Muscle layer of colon (tissue), 2 donors: Measurements from ENCODE around the gene DLGAP3.

Source experiments
- H3K27ac ChIP-seq: one replicate; pipeline ENCODE4 v1.7.0; 2013; ENCODE audit warnings: low read depth, mild to moderate bottlenecking, low read length, moderate library complexity
- H3K27me3 ChIP-seq, 2 donors: one replicate each; pipeline ENCODE4 v1.7.0; 2013; ENCODE audit warnings: low read length in 2 of 2, mild to moderate bottlenecking in 2 of 2; ENCODE audit not compliant: insufficient read depth in 2 of 2, control insufficient read depth in 1 of 2
- H3K36me3 ChIP-seq: one replicate; pipeline ENCODE4 v1.7.0; 2013; ENCODE audit warnings: mild to moderate bottlenecking, low read length; ENCODE audit not compliant: insufficient read depth
- H3K4me1 ChIP-seq: one replicate; pipeline ENCODE4 v1.7.0; 2013; ENCODE audit warnings: mild to moderate bottlenecking, low read length; ENCODE audit not compliant: insufficient read depth
- H3K4me3 ChIP-seq, 2 donors: one replicate each; pipeline ENCODE4 v1.7.0; 2013; ENCODE audit warnings: low read length in 2 of 2, low read depth in 1 of 2, mild to moderate bottlenecking in 1 of 2, moderate library complexity in 1 of 2
- H3K9ac ChIP-seq: one replicate; pipeline ENCODE4 v1.7.0; 2013; ENCODE audit warnings: low read length
- H3K9me3 ChIP-seq: one replicate; pipeline ENCODE4 v1.7.0; 2013; ENCODE audit warnings: mild to moderate bottlenecking, low read length
- donor health status: abdominal sarcoma.
- donor health status: Adenocarcinoma of cecum.

DLGAP3 gene

GRCh38 chr1:34874296-34874952, 55.0 kb downstream of the DLGAP3 start:
- Histone ChIP-seq H3K9ac (no peak overlapping the region), H3K9me3 (no peaks in the 10 kb centered on the region), H3K36me3 (no peaks in the 10 kb centered on the region), H3K27me3 (peaks cover 3 to 16% of the 10 kb centered on the region in 2 donors), H3K27ac (no peak overlapping the region), H3K4me1 (no peaks in the 10 kb centered on the region), H3K4me3 (no peak overlapping the region)

DNA sequence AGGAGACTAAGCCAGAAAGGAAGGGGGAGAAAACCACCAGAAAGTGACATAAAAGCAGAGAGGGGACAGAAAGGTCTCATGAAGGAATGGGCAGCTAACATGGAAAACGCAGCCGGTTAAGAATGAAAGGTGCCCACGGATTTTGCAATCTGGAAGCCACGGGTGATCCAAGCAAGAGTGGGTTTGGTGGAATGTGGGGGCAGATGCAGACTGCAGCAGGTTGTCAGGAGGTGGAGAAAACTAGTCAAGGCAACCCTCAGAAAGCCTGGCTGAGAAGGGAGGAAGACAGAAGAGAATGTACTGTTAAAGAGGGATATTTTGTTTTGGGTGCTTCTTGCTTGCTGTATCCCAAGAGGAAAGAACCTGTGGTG, 57.3 kb downstream of the DLGAP3 start:
- Histone ChIP-seq H3K36me3 (no peaks in the 10 kb centered on the region), H3K27ac (no peak overlapping the region), H3K9ac (no peak overlapping the region), H3K9me3 (no peaks in the 10 kb centered on the region), H3K4me3 (no peak overlapping the region), H3K4me1 (no peaks in the 10 kb centered on the region), H3K27me3 (peaks cover 3 to 16% of the 10 kb centered on the region in 2 donors)

DNA sequence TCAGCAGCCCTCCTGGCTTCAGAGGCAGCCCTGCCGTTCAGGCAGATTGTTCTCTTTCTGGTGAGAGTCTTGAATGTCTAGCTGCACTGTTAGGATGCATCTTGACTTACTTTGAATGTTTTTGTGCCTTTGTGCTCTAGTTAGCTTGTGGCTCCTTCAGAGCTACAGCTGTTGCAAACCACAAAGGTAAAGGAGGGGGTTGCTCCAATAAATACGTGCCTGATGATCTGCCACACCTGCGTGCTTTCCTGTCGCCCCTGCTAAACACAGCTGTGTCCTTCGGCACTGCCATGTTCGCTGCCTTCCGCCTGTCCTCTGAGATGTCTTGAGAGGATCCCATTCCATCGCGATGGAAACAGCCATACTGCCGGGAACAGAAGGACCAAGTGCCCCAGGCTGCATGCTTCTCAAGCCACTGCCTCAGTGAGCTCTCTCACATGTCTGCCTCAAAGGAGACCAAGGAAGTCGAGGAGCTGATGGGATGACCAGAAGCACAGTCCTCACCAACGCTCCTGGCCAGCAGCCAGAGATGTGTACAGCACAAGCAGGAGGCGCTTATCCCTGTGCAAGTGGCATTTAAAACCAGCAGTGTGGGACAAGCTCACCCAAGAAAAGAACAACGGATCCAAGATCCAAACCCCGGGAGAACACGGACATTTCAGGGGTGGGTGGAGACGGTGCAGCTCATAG, 57.9 kb downstream of the DLGAP3 start:
- H3K27ac ChIP-seq, result no peak overlapping the region
- H3K4me3 ChIP-seq, result no peak overlapping the region
- H3K36me3 ChIP-seq, result no peaks in the 10 kb centered on the region
- peaks cover 3 to 16% of the 10 kb centered on the region in 2 donors for H3K27me3 ChIP-seq
- H3K4me1 ChIP-seq, result peaks cover 5% of the 10 kb centered on the region
- H3K9ac ChIP-seq, result no peak overlapping the region
- no peaks in the 10 kb centered on the region for H3K9me3 ChIP-seq

DNA sequence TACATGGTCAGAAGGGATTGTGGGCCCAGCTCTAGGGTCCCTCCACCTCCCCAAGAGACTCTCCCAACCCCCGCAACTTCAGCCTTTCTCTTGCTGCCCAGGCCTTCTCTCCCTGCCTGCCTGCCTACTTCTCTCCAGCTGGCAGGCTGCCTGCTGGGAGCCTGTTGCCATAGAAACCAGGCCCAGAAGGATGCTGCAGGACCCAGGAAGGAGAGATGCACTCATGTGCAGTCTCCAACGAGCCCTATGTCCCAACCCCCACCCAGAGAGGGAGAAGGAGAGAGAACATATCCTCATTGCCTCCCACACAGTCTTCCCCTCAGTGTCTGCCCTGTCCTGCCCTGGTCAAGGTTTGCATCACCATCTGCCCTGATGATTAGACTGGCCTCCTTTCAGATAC, 59.1 kb downstream of the DLGAP3 start:
- no peak overlapping the region for H3K4me3 ChIP-seq
- H3K4me1 ChIP-seq, result peaks cover 6% of the 10 kb centered on the region
- no peak overlapping the region for H3K9ac ChIP-seq
- H3K27me3 ChIP-seq, result peaks cover 3 to 11% of the 10 kb centered on the region in 2 donors
- H3K9me3 ChIP-seq, result no peaks in the 10 kb centered on the region
- no peaks in the 10 kb centered on the region for H3K36me3 ChIP-seq
- H3K27ac ChIP-seq, result no peak overlapping the region

DNA sequence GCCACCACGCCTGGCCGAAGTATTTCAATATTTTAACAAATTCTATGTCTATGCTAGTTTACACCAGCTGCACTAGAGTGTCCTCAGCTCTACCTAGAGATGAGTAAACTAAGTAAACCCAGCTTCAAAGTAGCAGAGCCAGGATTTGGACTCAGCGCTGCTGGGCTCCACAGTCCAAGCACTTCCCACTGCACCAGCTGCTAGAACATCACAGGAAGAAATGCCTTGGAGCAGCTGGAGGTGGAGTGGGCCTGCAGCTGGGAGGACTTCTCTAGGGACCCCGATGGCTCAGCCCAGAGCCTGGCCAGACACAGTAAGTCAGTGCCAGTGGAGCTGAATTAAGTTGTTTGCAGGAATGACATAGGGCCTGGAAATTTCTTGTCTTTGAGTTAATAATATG, 59.7 kb downstream of the DLGAP3 start:
- no peak overlapping the region for H3K9ac ChIP-seq
- peaks cover 6% of the 10 kb centered on the region for H3K4me1 ChIP-seq
- H3K27ac ChIP-seq, result no peak overlapping the region
- H3K27me3 ChIP-seq, result peaks cover 0 to 11% of the 10 kb centered on the region in 2 donors
- H3K4me3 ChIP-seq, result no peak overlapping the region
- H3K36me3 ChIP-seq, result no peaks in the 10 kb centered on the region
- H3K9me3 ChIP-seq, result no peaks in the 10 kb centered on the region

- Histone ChIP-seq H3K9me3 (no peaks in the 10 kb centered on the region), H3K27me3 (peaks cover 0 to 11% of the 10 kb centered on the region in 2 donors), H3K4me1 (peaks cover 6% of the 10 kb centered on the region), H3K4me3 (no peak overlapping the region), H3K36me3 (no peaks in the 10 kb centered on the region), H3K9ac (no peak overlapping the region), H3K27ac (no peak overlapping the region)
Observed at GRCh38 chr1:34868230-34869049, 61.0 kb downstream of the DLGAP3 start.

- Histone ChIP-seq H3K9ac (no peak overlapping the region), H3K36me3 (no peaks in the 10 kb centered on the region), H3K9me3 (no peaks in the 10 kb centered on the region), H3K27ac (no peak overlapping the region), H3K4me3 (no peak overlapping the region), H3K4me1 (peaks cover 6% of the 10 kb centered on the region), H3K27me3 (peaks cover 0 to 6% of the 10 kb centered on the region in 2 donors)
Observed at GRCh38 chr1:34867415-34867814, 62.0 kb downstream of the DLGAP3 start.

GRCh38 chr1:34866762-34867109, 62.7 kb downstream of the DLGAP3 start:
- peak overlapping the region; percentile 74 for H3K27ac ChIP-seq
- no peaks in the 10 kb centered on the region for H3K36me3 ChIP-seq
- peak overlapping the region; percentile 85 to 98 for H3K4me3 ChIP-seq
- H3K4me1 ChIP-seq, result peaks cover 6% of the 10 kb centered on the region
- no peaks in the 10 kb centered on the region for H3K9me3 ChIP-seq
- H3K27me3 ChIP-seq, result peaks cover 0 to 1% of the 10 kb centered on the region in 2 donors
- no peak overlapping the region for H3K9ac ChIP-seq

DNA sequence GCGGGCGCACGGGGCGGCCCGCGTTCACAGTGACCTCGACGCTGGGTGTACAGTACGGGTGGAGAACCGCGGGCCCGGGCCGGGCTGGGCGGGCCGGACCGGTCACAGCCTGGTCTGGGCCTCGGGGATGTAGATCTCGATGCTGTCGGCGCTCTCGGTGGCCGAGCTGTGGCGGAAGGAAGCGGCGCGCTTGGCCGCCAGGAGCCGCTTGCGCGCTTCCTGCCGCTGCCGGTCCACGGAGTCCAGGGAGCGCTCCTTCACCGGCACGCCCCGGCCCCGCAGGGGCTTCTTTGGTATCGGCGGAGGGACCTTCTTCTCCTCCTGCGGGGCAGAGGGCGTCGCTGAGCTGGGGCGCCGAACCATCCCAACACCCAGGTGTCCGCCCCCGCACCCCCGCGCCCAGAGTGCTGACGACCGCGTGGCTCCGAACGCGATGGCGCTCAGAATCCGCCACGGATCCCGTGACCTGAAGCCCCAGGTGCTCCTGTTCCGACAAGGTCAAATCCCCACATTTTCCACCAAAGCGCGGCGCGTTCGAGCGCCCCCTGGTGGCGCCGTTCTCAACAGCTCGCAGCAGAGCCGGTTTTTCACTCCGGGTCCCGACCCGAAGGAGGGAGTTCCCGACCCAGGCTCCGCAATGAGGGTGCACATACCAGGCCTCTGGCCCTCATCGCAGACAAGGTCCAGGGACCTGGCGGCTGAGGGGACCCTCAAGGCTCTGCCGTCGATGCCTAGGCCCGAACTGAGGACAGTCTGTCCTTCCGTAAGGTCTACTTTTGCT, 63.3 kb downstream of the DLGAP3 start:
- no peaks in the 10 kb centered on the region for H3K9me3 ChIP-seq
- H3K27me3 ChIP-seq, result no peaks in the 10 kb centered on the region
- H3K9ac ChIP-seq, result peak overlapping the region; percentile 39
- H3K36me3 ChIP-seq, result no peaks in the 10 kb centered on the region
- peak overlapping the region; percentile 74 for H3K27ac ChIP-seq
- peak overlapping the region; percentile 85 to 98 for H3K4me3 ChIP-seq
- peaks cover 6% of the 10 kb centered on the region for H3K4me1 ChIP-seq

DNA sequence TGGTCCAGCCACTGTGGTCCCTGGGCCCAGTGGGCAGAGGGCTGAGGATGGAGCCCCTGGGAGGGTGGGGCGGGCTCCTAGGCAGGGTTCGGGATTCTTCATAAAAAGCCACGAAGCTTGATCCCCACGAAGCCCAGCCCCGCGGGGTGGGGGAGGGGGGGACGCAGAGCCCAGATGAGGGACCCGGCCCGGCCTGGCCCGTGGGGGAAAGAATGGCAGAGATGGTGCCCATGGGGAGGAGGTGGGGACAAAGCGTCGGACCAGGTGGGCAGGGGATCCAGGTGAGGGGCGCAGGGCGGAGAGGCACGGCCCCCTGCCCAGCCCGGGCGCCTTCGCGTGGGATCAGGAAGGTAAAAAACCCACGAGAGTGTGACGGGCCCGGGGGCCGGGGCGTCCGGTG, 63.9 kb downstream of the DLGAP3 start:
- H3K36me3 ChIP-seq, result no peaks in the 10 kb centered on the region
- peak overlapping the region; percentile 85 to 98 for H3K4me3 ChIP-seq
- peaks cover 6% of the 10 kb centered on the region for H3K4me1 ChIP-seq
- H3K9me3 ChIP-seq, result no peaks in the 10 kb centered on the region
- no peak overlapping the region for H3K9ac ChIP-seq
- H3K27me3 ChIP-seq, result no peaks in the 10 kb centered on the region
- peak overlapping the region; percentile 74 for H3K27ac ChIP-seq

GRCh38 chr1:34864759-34865158, 64.7 kb downstream of the DLGAP3 start:
- H3K4me3 ChIP-seq, result no peak overlapping the region
- H3K36me3 ChIP-seq, result no peaks in the 10 kb centered on the region
- peaks cover 11% of the 10 kb centered on the region for H3K4me1 ChIP-seq
- H3K27me3 ChIP-seq, result no peaks in the 10 kb centered on the region
- H3K9me3 ChIP-seq, result no peaks in the 10 kb centered on the region
- no peak overlapping the region for H3K9ac ChIP-seq
- H3K27ac ChIP-seq, result no peak overlapping the region
